K562 (cell line): ENCODE results near the gene CLIP1. TPM values are rescaled to one million over a fixed set of nuclear protein-coding genes. Genes with fewer than 3 reads are reported as not detected.

Source experiments
- ERF ChIP-seq: fragments of 450-650 bp; formaldehyde crosslinking; IDR thresholded peaks from 2 replicates; pipeline ENCODE4 v1.4.0; 2020; ENCODE audit warnings: mild to moderate bottlenecking, mixed read lengths
- ETV6 ChIP-seq, 3 experiments: fragments of 150-350 bp in 1 of 3; sonication (generic) in 1 of 3; formaldehyde crosslinking in 1 of 3; IDR thresholded peaks; 2 replicates each; pipeline versions ENCODE4 v1.6.1 to v1.8.0; 2014 to 2022; ENCODE audit warnings: borderline replicate concordance in 2 of 3, low read depth in 2 of 3, antibody characterized with exemption in 1 of 3, low read length in 1 of 3, mild to moderate bottlenecking in 1 of 3, missing genetic modification reagents in 1 of 3
- HINFP ChIP-seq: fragments of 450-650 bp; conservative IDR thresholded peaks from 2 replicates; pipeline ENCODE4 v1.6.1; 2016; ENCODE audit warnings: missing genetic modification characterization, low read depth, mild to moderate bottlenecking, control low read depth, missing compliant biosample characterization
- HNRNPLL ChIP-seq: fragments of 200-400 bp; formaldehyde crosslinking; IDR thresholded peaks from 2 replicates; pipeline ENCODE4 v1.6.1; 2017; ENCODE audit warnings: low read length, low read depth, mild to moderate bottlenecking; ENCODE audit not compliant: poor library complexity, severe bottlenecking
- ID3 ChIP-seq, 2 experiments: fragments of 250-450 bp in 1 of 2; fragments of 450-650 bp in 1 of 2; sonication (Bioruptor Pico) in 1 of 2; IDR thresholded peaks; 2 replicates each; pipeline versions ENCODE4 v1.6.1 to v1.8.0; 2016 to 2021; ENCODE audit warnings: mild to moderate bottlenecking in 2 of 2, moderate library complexity in 2 of 2, missing compliant biosample characterization in 1 of 2, missing genetic modification characterization in 1 of 2
- IRF2 ChIP-seq: sonication (generic); formaldehyde crosslinking; IDR thresholded peaks from 2 replicates; pipeline ENCODE4 v1.8.1; 2022; ENCODE audit warnings: mild to moderate bottlenecking, missing genetic modification reagents
- JUN ChIP-seq, 2 experiments: sonication (generic) in 1 of 2; formaldehyde crosslinking in 1 of 2; IDR thresholded peaks; 2 replicates each; pipeline versions ENCODE4 v1.6.1 to v1.8.0; 2012 to 2022; ENCODE audit warnings: borderline replicate concordance in 2 of 2, mild to moderate bottlenecking in 2 of 2, improper control_type of control experiment in 1 of 2, low read depth in 1 of 2, low read length in 1 of 2, missing genetic modification reagents in 1 of 2
- KLF6 ChIP-seq: fragments of 250-450 bp; sonication (Bioruptor Pico); IDR thresholded peaks from 2 replicates; pipeline ENCODE4 v1.4.0; 2020; ENCODE audit warnings: mild to moderate bottlenecking, moderate library complexity, borderline replicate concordance
- NR2C2 ChIP-seq, 2 experiments: fragments of 200-800 bp in 1 of 2; sonication (Bioruptor generic) in 1 of 2; sonication (generic) in 1 of 2; formaldehyde crosslinking in 1 of 2; IDR thresholded peaks; 2 replicates each; pipeline versions ENCODE4 v1.6.1 to v1.8.0; 2016 to 2022; ENCODE audit warnings: mild to moderate bottlenecking in 1 of 2, missing compliant biosample characterization in 1 of 2, missing genetic modification characterization in 1 of 2, missing genetic modification reagents in 1 of 2
- SMAD2 ChIP-seq: fragments of 150-350 bp; IDR thresholded peaks from 2 replicates; pipeline ENCODE4 v1.6.1; 2014; ENCODE audit warnings: low read depth, mild to moderate bottlenecking, low read length
- TFAP4 ChIP-seq: sonication (generic); formaldehyde crosslinking; IDR thresholded peaks from 2 replicates; pipeline ENCODE4 v1.8.0; 2022; ENCODE audit warnings: missing genetic modification reagents, mild to moderate bottlenecking, moderate library complexity, borderline replicate concordance
- TOE1 ChIP-seq, 2 experiments: fragments of 450-650 bp in 1 of 2; sonication (generic) in 1 of 2; formaldehyde crosslinking in 1 of 2; IDR thresholded peaks; 2 replicates each; pipeline versions ENCODE4 v1.7.1 to v1.8.0; 2016 to 2022; ENCODE audit warnings: borderline replicate concordance in 2 of 2, mild to moderate bottlenecking in 2 of 2, antibody characterized with exemption in 1 of 2, inconsistent platforms in 1 of 2, low read depth in 1 of 2, missing genetic modification reagents in 1 of 2, moderate library complexity in 1 of 2
- VEZF1 ChIP-seq: fragments of 200-800 bp; sonication (Bioruptor generic); IDR thresholded peaks from 2 replicates; pipeline ENCODE4 v1.6.1; 2017; ENCODE audit warnings: missing genetic modification characterization, missing compliant biosample characterization
- YY1 ChIP-seq, 3 experiments: IDR thresholded peaks; 2 replicates each; pipeline ENCODE4 v1.6.1; 2011; ENCODE audit warnings: low read length in 2 of 3, mild to moderate bottlenecking in 2 of 3, moderate library complexity in 2 of 3, borderline replicate concordance in 1 of 3, control low read depth in 1 of 3, low read depth in 1 of 3; ENCODE audit not compliant: insufficient read depth in 3 of 3, insufficient replicate concordance in 2 of 3, control insufficient read depth in 1 of 3, insufficient read length in 1 of 3; ENCODE audit errors: extremely low read depth in 1 of 3
- ZBED1 ChIP-seq: IDR thresholded peaks from 2 replicates; pipeline ENCODE4 v1.6.1; 2014
- ZNF830 ChIP-seq: fragments of 250-450 bp; sonication (Bioruptor Pico); IDR thresholded peaks from 2 replicates; pipeline ENCODE4 v1.5.0; 2021; ENCODE audit warnings: mild to moderate bottlenecking
- ZSCAN29 ChIP-seq: fragments of 450-650 bp; IDR thresholded peaks from 2 replicates; pipeline ENCODE4 v1.6.1; 2017
- polyA plus RNA-seq, 8 experiments: library from polyadenylated mRNA; depleted of rRNA in 4 of 8; stranded (reverse) in 5 of 8; unstranded in 3 of 8; fragments of >200 nt; fragmentation: Nextera tagmentation in 2 of 8; fragmentation: Illumina TruSeq in 1 of 8; extraction: Ambion mirVana in 2 of 8; extraction: Trizol in 1 of 8; gene quantifications; 2 replicates each; pipeline versions ENCODE4 v1.2.1 to v1.2.3, GENCODE V29; 2011 to 2014; ENCODE audit warnings: inconsistent platforms in 1 of 8, missing spikeins in 1 of 8
- total RNA-seq, 7 experiments: library from RNA; depleted of rRNA in 6 of 7; stranded (reverse); fragments of >200 nt in 6 of 7; fragmentation: Illumina TruSeq in 2 of 7; extraction: Trizol in 2 of 7; gene quantifications; 2 replicates each; pipeline versions ENCODE4 v1.2.1 to v1.2.3, GENCODE V29; 2011 to 2021; ENCODE audit warnings: low replicate concordance in 1 of 7

CLIP1 gene
- total and polyA plus RNA-seq, 9 of the 15 experiments (the other 6 are each of a cell fraction or from before 2014, with no cell fraction given) = 5.8 to 33.9 (median 27.6) TPM

GRCh38 chr12:122333142-122334087 is 89.1 kb downstream of the CLIP1 start (continued):
- TF ChIP-seq SMAD2 = no peak
- no peak for TF ChIP-seq ID3 (CRISPR knock-in tag; IDR thresholded peaks at IDR 0.05)
- TF ChIP-seq ID3 (tag; IDR thresholded peaks at IDR 0.05) = peak; percentile 80
- no peak for TF ChIP-seq NR2C2 (CRISPR knock-in tag; IDR thresholded peaks at IDR 0.05)
- peak; percentile 84 for TF ChIP-seq NR2C2 (tag; IDR thresholded peaks at IDR 0.05)
- TF ChIP-seq HINFP (tag) = 0 out of 2 replicates have a peak, but pooled peaks have one; percentile 22
- peak; percentile 91; the same call in 1 of the 2 replicates for TF ChIP-seq TFAP4 (CRISPR knock-in tag)
- TF ChIP-seq ZSCAN29 = no peak
- no peak; the same call in 1 of the 2 replicates for TF ChIP-seq TOE1 (IDR thresholded peaks at IDR 0.05; ENCODE audit: borderline replicate concordance)
- TF ChIP-seq TOE1 (CRISPR knock-in tag; IDR thresholded peaks at IDR 0.05; ENCODE audit: borderline replicate concordance, low read depth) = no peak
- TF ChIP-seq KLF6 = peak; percentile 68
- no peak for TF ChIP-seq ETV6 (IDR thresholded peaks at IDR 0.05; ENCODE audit: borderline replicate concordance in 1 of 2, low read depth in 2 of 2, low read length in 1 of 2)
- no peak for TF ChIP-seq ETV6 (CRISPR knock-in tag; IDR thresholded peaks at IDR 0.05; ENCODE audit: borderline replicate concordance)
- 0 out of 2 replicates have a peak, but pooled peaks have one; percentile 82 for TF ChIP-seq ERF
- no peak for TF ChIP-seq IRF2 (CRISPR knock-in tag)
- TF ChIP-seq JUN (IDR thresholded peaks at IDR 0.05; ENCODE audit: borderline replicate concordance, low read depth, low read length) = 0 out of 2 replicates have a peak, but pooled peaks have one; percentile 5
- peak; percentile 55; the same call in 1 of the 2 replicates for TF ChIP-seq JUN (CRISPR knock-in tag; IDR thresholded peaks at IDR 0.05; ENCODE audit: borderline replicate concordance)
- peak in 1 of 3 experiments; percentile 68 for TF ChIP-seq YY1 (IDR thresholded peaks at IDR 0.05; ENCODE audit: borderline replicate concordance in 1 of 3, control insufficient read depth in 1 of 3, extremely low read depth in 1 of 3, insufficient read depth in 3 of 3, insufficient read length in 1 of 3, insufficient replicate concordance in 2 of 3, low read depth in 1 of 3, low read length in 2 of 3)
- TF ChIP-seq VEZF1 (CRISPR knock-in tag) = peak; percentile 15; the same call in 1 of the 2 replicates
- no peak for TF ChIP-seq ZNF830 (CRISPR knock-in tag)
- no peak for TF ChIP-seq HNRNPLL
- no peak for TF ChIP-seq ZBED1
